ENCODE data around the gene HSD17B1.
"Not testable (repeated sequence)": the region's sequence is repeated elsewhere in the genome, so short reads cannot be mapped to it uniquely, and the experiment has no call there.

The HSD17B1 gene

GRCh38 chr17:42552736-42553135, at the start of gene HSD17B1:
Gene HSD17B1, plus strand, starts transcription at chr17:42552923. Its CDS starts 11 bp downstream, at chr17:42552934.
- DNase-seq = not testable (repeated sequence)

GRCh38 chr17:42502926-42503325, 49.8 kb upstream of the HSD17B1 start:
- DNase-seq = no peak

GRCh38 chr17:42507671-42508070, 45.1 kb upstream of the HSD17B1 start:
- no peak for DNase-seq

GRCh38 chr17:42508426-42509165, 44.1 kb upstream of the HSD17B1 start:
- no peak for DNase-seq

GRCh38 chr17:42509409-42509808, 43.3 kb upstream of the HSD17B1 start:
- DNase-seq = no peak

GRCh38 chr17:42509841-42510240, 42.9 kb upstream of the HSD17B1 start:
- DNase-seq = no peak

- DNase-seq = no peak
Observed at GRCh38 chr17:42512246-42512645, 40.5 kb upstream of the HSD17B1 start.

GRCh38 chr17:42512733-42513251, 39.9 kb upstream of the HSD17B1 start:
- DNase-seq = no peak

GRCh38 chr17:42513686-42514085, 39.0 kb upstream of the HSD17B1 start:
- no peak for DNase-seq

GRCh38 chr17:42514279-42514678, 38.4 kb upstream of the HSD17B1 start:
- no peak for DNase-seq

GRCh38 chr17:42514867-42515266, 37.9 kb upstream of the HSD17B1 start:
- DNase-seq = no peak

- peak; percentile 88 for DNase-seq
Observed at GRCh38 chr17:42517516-42517915, 35.2 kb upstream of the HSD17B1 start.

GRCh38 chr17:42518046-42518754, 34.5 kb upstream of the HSD17B1 start:
- peak; percentile 92 for DNase-seq

- peak; percentile 98 for DNase-seq
Observed at GRCh38 chr17:42518755-42519545, 33.8 kb upstream of the HSD17B1 start.

GRCh38 chr17:42519546-42520491, 32.9 kb upstream of the HSD17B1 start:
- DNase-seq = peak; percentile 62

- DNase-seq = peak; percentile 49
Observed at GRCh38 chr17:42520540-42520951, 32.2 kb upstream of the HSD17B1 start.

- DNase-seq = no peak
Observed at GRCh38 chr17:42521036-42521435, 31.7 kb upstream of the HSD17B1 start.

- DNase-seq = no peak
Observed at GRCh38 chr17:42521666-42522262, 31.0 kb upstream of the HSD17B1 start.

- DNase-seq = no peak
Observed at GRCh38 chr17:42522263-42522790, 30.4 kb upstream of the HSD17B1 start.

GRCh38 chr17:42522798-42523278, 29.9 kb upstream of the HSD17B1 start:
- DNase-seq = no peak

GRCh38 chr17:42525221-42525620, 27.5 kb upstream of the HSD17B1 start:
- no peak for DNase-seq
